Liver (tissue), 9 donors: ENCODE data around the gene CCDC172. TPM values are rescaled to one million over a fixed set of nuclear protein-coding genes. Genes with fewer than 3 reads are reported as not detected.

ENCODE experiments used
- DNase-seq: peaks from one replicate; pipeline ENCODE4 v3.0.0-alpha.2; 2017; ENCODE audit warnings: low spot score
- H3K27ac ChIP-seq, 2 donors: one replicate each; pipeline ENCODE4 v1.7.0; 2013; ENCODE audit warnings: inconsistent platforms in 2 of 2, low read length in 2 of 2, control low read depth in 1 of 2, low read depth in 1 of 2, mild to moderate bottlenecking in 1 of 2
- H3K27me3 ChIP-seq, 4 donors: one replicate each; pipeline versions ENCODE4 v1.6.1 to v1.7.0; 2013; ENCODE audit warnings: low read length in 3 of 4, inconsistent platforms in 1 of 4, mild to moderate bottlenecking in 1 of 4, moderate library complexity in 1 of 4; ENCODE audit not compliant: control insufficient read depth in 4 of 4, insufficient read depth in 4 of 4
- H3K36me3 ChIP-seq, 4 donors: one replicate each; pipeline versions ENCODE4 v1.6.1 to v1.7.0; 2013; ENCODE audit warnings: low read length in 3 of 4, mild to moderate bottlenecking in 3 of 4, low read depth in 1 of 4, moderate library complexity in 1 of 4; ENCODE audit not compliant: control insufficient read depth in 4 of 4, insufficient read depth in 3 of 4
- H3K4me1 ChIP-seq, 4 donors: one replicate each; pipeline versions ENCODE4 v1.6.1 to v1.7.0; 2013; ENCODE audit warnings: low read length in 3 of 4, mild to moderate bottlenecking in 3 of 4, moderate library complexity in 1 of 4; ENCODE audit not compliant: control insufficient read depth in 4 of 4, insufficient read depth in 4 of 4
- H3K4me3 ChIP-seq, 3 donors: one replicate each; pipeline versions ENCODE4 v1.6.1 to v1.7.0; 2013; ENCODE audit warnings: low read length in 3 of 3, control low read depth in 1 of 3, low read depth in 1 of 3, mild to moderate bottlenecking in 1 of 3
- H3K9ac ChIP-seq, 2 donors: one replicate each; pipeline ENCODE4 v1.7.0; 2013; ENCODE audit warnings: low read length in 2 of 2, mild to moderate bottlenecking in 2 of 2, moderate library complexity in 2 of 2, control low read depth in 1 of 2, low read depth in 1 of 2
- H3K9me3 ChIP-seq, 4 donors: one replicate each; pipeline versions ENCODE4 v1.6.1 to v1.7.0; 2013; ENCODE audit warnings: low read length in 3 of 4; ENCODE audit not compliant: control insufficient read depth in 4 of 4
- ATF3 ChIP-seq: IDR thresholded peaks from 2 replicates; pipeline ENCODE4 v1.6.1; 2016; ENCODE audit warnings: antibody characterized with exemption
- CTCF ChIP-seq: fragments of 150-350 bp; IDR thresholded peaks from 2 replicates; pipeline ENCODE4 v1.5.1; 2017; ENCODE audit warnings: improper control_type of control experiment, low read depth, low read length; ENCODE audit not compliant: missing input control
- EGR1 ChIP-seq, 2 donors: IDR thresholded peaks; 2 replicates each; pipeline ENCODE4 v1.6.1; 2016 to 2018; ENCODE audit warnings: antibody characterized with exemption in 2 of 2, low read depth in 2 of 2
- FOXA2 ChIP-seq: IDR thresholded peaks from 2 replicates; pipeline ENCODE4 v1.6.1; 2016; ENCODE audit warnings: antibody characterized with exemption
- GABPA ChIP-seq, 2 donors: IDR thresholded peaks in 1 of 2; conservative IDR thresholded peaks in 1 of 2; 2 replicates each; pipeline ENCODE4 v1.6.1; 2016; ENCODE audit warnings: antibody characterized with exemption in 2 of 2, mild to moderate bottlenecking in 1 of 2, moderate library complexity in 1 of 2
- HNF4A ChIP-seq, 2 donors: conservative IDR thresholded peaks; 2 replicates each; pipeline ENCODE4 v1.6.1; 2016; ENCODE audit warnings: antibody characterized with exemption in 2 of 2, mild to moderate bottlenecking in 2 of 2
- HNF4G ChIP-seq: IDR thresholded peaks from 2 replicates; pipeline ENCODE4 v1.6.1; 2016; ENCODE audit warnings: antibody characterized with exemption
- JUND ChIP-seq, 2 donors: IDR thresholded peaks; 2 replicates each; pipeline ENCODE4 v1.6.1; 2016; ENCODE audit warnings: antibody characterized with exemption in 2 of 2
- MAX ChIP-seq: IDR thresholded peaks from 2 replicates; pipeline ENCODE4 v1.6.1; 2016; ENCODE audit warnings: antibody characterized with exemption
- NR2F2 ChIP-seq: IDR thresholded peaks from 2 replicates; pipeline ENCODE4 v1.6.1; 2016; ENCODE audit warnings: antibody characterized with exemption
- REST ChIP-seq: IDR thresholded peaks from 2 replicates; pipeline ENCODE4 v1.6.1; 2016; ENCODE audit warnings: antibody characterized with exemption, mild to moderate bottlenecking
- RXRA ChIP-seq, 2 donors: IDR thresholded peaks; 2 replicates each; pipeline ENCODE4 v1.6.1; 2017 to 2018; ENCODE audit warnings: antibody characterized with exemption in 2 of 2, mild to moderate bottlenecking in 1 of 2
- SP1 ChIP-seq: IDR thresholded peaks from 2 replicates; pipeline ENCODE4 v1.6.1; 2018; ENCODE audit warnings: antibody characterized with exemption, mild to moderate bottlenecking
- TAF1 ChIP-seq: conservative IDR thresholded peaks from 2 replicates; pipeline ENCODE4 v1.6.1; 2016; ENCODE audit warnings: antibody characterized with exemption, mild to moderate bottlenecking
- YY1 ChIP-seq: IDR thresholded peaks from 2 replicates; pipeline ENCODE4 v1.6.1; 2016; ENCODE audit warnings: antibody characterized with exemption, mild to moderate bottlenecking
- WGBS: extraction: QIAGEN DNeasy Blood & Tissue Kit; methylation state at CpG from one replicate; pipeline ENCODE4 v1.1.7; 2013; 5-methylcytosine and 5-hydroxymethylcytosine counted together
- polyA plus RNA-seq, 2 donors: library from polyadenylated mRNA; stranded (reverse) in 1 of 2; unstranded in 1 of 2; fragments of 200-250 nt in 1 of 2; fragments of >200 nt in 1 of 2; fragmentation: Nextera tagmentation in 1 of 2; extraction: Ambion mirVana in 1 of 2; gene quantifications; one replicate each; pipeline versions ENCODE4 v1.2.1 to v1.2.3, GENCODE V29; 2013 to 2015
- total RNA-seq, 2 donors: library from RNA; depleted of rRNA; stranded (reverse); fragments of >200 nt; gene quantifications; one replicate each; pipeline ENCODE4 v1.2.3, GENCODE V29; 2014
- donor health status: healthy.
- donor health status: healthy.
- donor health status: healthy.
- donor health status: healthy.
- donor health status: healthy.

CCDC172 gene
- total and polyA plus RNA-seq, 4 donors: not detected

- peaks cover 0 to 5% (median 0%) of the 10 kb centered on the region in 4 donors for H3K27me3 ChIP-seq
- H3K9ac ChIP-seq: no peak overlapping the region
- no peak for DNase-seq
- no peaks in the 10 kb centered on the region for H3K36me3 ChIP-seq
- H3K27ac ChIP-seq: no peak overlapping the region
- no peak overlapping the region for H3K4me3 ChIP-seq
- H3K4me1 ChIP-seq: no peaks in the 10 kb centered on the region
- TF ChIP-seq GABPA (IDR thresholded peaks at IDR 0.05 in 1 of 2, conservative IDR thresholded peaks at IDR 0.05 in 1 of 2) (no peak), JUND (IDR thresholded peaks at IDR 0.05) (no peak), EGR1 (IDR thresholded peaks at IDR 0.05; ENCODE audit: low read depth in 2 of 2) (no peak), SP1 (no peak), RXRA (IDR thresholded peaks at IDR 0.05) (no peak), CTCF (no peak), MAX (no peak), TAF1 (no peak), NR2F2 (no peak), REST (no peak), HNF4A (conservative IDR thresholded peaks at IDR 0.05) (no peak), HNF4G (no peak), YY1 (no peak), FOXA2 (no peak)
- H3K9me3 ChIP-seq: no peaks in the 10 kb centered on the region
- 43% methylated on average over 17 of the region's 17 CpGs for WGBS
Observed at GRCh38 chr10:116324951-116325635, 845 bp downstream of the CCDC172 start.

GRCh38 chr10:116325987-116326386, 1.7 kb downstream of the CCDC172 start:
- H3K4me3 ChIP-seq: no peak overlapping the region
- H3K36me3 ChIP-seq: no peaks in the 10 kb centered on the region
- 83% methylated on average over 2 of the region's 2 CpGs for WGBS
- no peak overlapping the region for H3K9ac ChIP-seq
- no peaks in the 10 kb centered on the region for H3K4me1 ChIP-seq
- peaks cover 0 to 5% (median 0%) of the 10 kb centered on the region in 4 donors for H3K27me3 ChIP-seq
- H3K27ac ChIP-seq: no peak overlapping the region
- no peaks in the 10 kb centered on the region for H3K9me3 ChIP-seq
- TF ChIP-seq RXRA (IDR thresholded peaks at IDR 0.05) (no peak), TAF1 (no peak), ATF3 (no peak), FOXA2 (no peak), NR2F2 (no peak), YY1 (no peak), HNF4A (conservative IDR thresholded peaks at IDR 0.05) (no peak)
- DNase-seq: no peak
